OCI-LY7 (cell line): Measurements from ENCODE around the gene MYL2. TPM values are rescaled to one million over a fixed set of nuclear protein-coding genes. Genes with fewer than 3 reads are reported as not detected.

Experiments used
- BruUV-seq: library from RNA; stranded (reverse); fragments of 400-500 nt; replicated peaks from 2 replicates; lab custom pipeline; 2021; lab: Mats Ljungman, UMichigan
- CTCF ChIA-PET: fragments of 300-600 bp; sonication (Branson Sonifier 250); formaldehyde crosslinking; loops from one replicate; lab custom pipeline; 2022; ENCODE audit warnings: antibody characterized with exemption; ENCODE audit not compliant: unreplicated experiment; lab: Charles Lee
- POLR2A ChIA-PET: fragments of 300-600 bp; sonication (Branson Sonifier 250); formaldehyde crosslinking; loops from one replicate; lab custom pipeline; 2022; ENCODE audit warnings: antibody characterized with exemption; lab: Charles Lee
- DNase-seq: peaks from one replicate; pipeline ENCODE4 v3.0.0-alpha.2; 2015; ENCODE audit warnings: low spot score
- H2AFZ ChIP-seq: fragments of 200-600 bp; sonication (generic), shearing (Covaris generic); 2 replicates; pipeline ENCODE4 v1.6.1; 2014; ENCODE audit warnings: mild to moderate bottlenecking, antibody characterized with exemption, low read length, moderate library complexity
- H3K27ac ChIP-seq: fragments of 200-600 bp; sonication (generic); 2 replicates; pipeline ENCODE4 v1.5.1; 2014; ENCODE audit warnings: mixed run types, low read depth, mild to moderate bottlenecking, moderate library complexity, low read length, inconsistent platforms; ENCODE audit not compliant: poor library complexity, severe bottlenecking
- H3K36me3 ChIP-seq: fragments of 200-600 bp; sonication (generic); 2 replicates; pipeline ENCODE4 v1.6.1; 2014; ENCODE audit warnings: mild to moderate bottlenecking, antibody characterized with exemption, low read length, moderate library complexity, mixed read lengths; ENCODE audit not compliant: insufficient read depth
- H3K4me1 ChIP-seq: fragments of 200-600 bp; sonication (generic); 2 replicates; pipeline ENCODE4 v1.5.1; 2014; ENCODE audit warnings: mild to moderate bottlenecking, low read length; ENCODE audit not compliant: insufficient read depth, poor library complexity, severe bottlenecking
- H3K4me2 ChIP-seq: fragments of 200-600 bp; sonication (generic); 2 replicates; pipeline ENCODE4 v1.6.1; 2014; ENCODE audit warnings: mild to moderate bottlenecking, low read length
- H3K4me3 ChIP-seq: fragments of 200-600 bp; sonication (generic); 2 replicates; pipeline ENCODE4 v1.5.1; 2014; ENCODE audit warnings: mild to moderate bottlenecking, low read depth, low read length; ENCODE audit not compliant: poor library complexity, severe bottlenecking
- H3K79me2 ChIP-seq: fragments of 200-600 bp; sonication (generic); 2 replicates; pipeline ENCODE4 v1.6.1; 2016; ENCODE audit warnings: low read depth, mild to moderate bottlenecking, low read length, moderate library complexity, mixed read lengths; ENCODE audit not compliant: insufficient read depth
- H3K9me2 ChIP-seq: fragments of 200-600 bp; sonication (generic); 2 replicates; pipeline ENCODE4 v1.6.1; 2016; ENCODE audit warnings: mild to moderate bottlenecking, low read length, mixed read lengths; ENCODE audit not compliant: insufficient read depth
- H3K9me3 ChIP-seq: fragments of 200-600 bp; sonication (generic); 2 replicates; pipeline ENCODE4 v1.6.1; 2014; ENCODE audit warnings: mild to moderate bottlenecking, mixed run types, low read length, mixed read lengths
- H4K20me1 ChIP-seq: fragments of 200-600 bp; sonication (generic); 2 replicates; pipeline ENCODE4 v1.6.1; 2014; ENCODE audit warnings: mild to moderate bottlenecking, antibody characterized with exemption, low read length, moderate library complexity, mixed read lengths; ENCODE audit not compliant: insufficient read depth
- CTCF ChIP-seq: fragments of 200-600 bp; sonication (generic); conservative IDR thresholded peaks from 2 replicates; pipeline ENCODE4 v1.5.1; 2014; ENCODE audit warnings: mild to moderate bottlenecking, antibody characterized with exemption, low read length, moderate library complexity, mixed read lengths
- EZH2phosphoT487 ChIP-seq: fragments of 200-600 bp; sonication (generic); IDR thresholded peaks from 2 replicates; pipeline ENCODE4 v1.6.1; 2018; ENCODE audit warnings: low read depth, borderline replicate concordance, mild to moderate bottlenecking, mixed run types, antibody characterized with exemption, low read length, moderate library complexity, mixed read lengths
- intact Hi-C: fragments of 100-400 bp; cut with micrococcal nuclease; formaldehyde crosslinking; loops from one replicate; pipeline ENCODE4 v1.10.0; 2022; ENCODE audit not compliant: unreplicated experiment
- total RNA-seq, 2 experiments: library from RNA; depleted of rRNA in 1 of 2; stranded (reverse); fragments of >200 nt in 1 of 2; shearing (Covaris generic) in 1 of 2; gene quantifications; 2 replicates each; pipeline ENCODE4 v1.2.3, GENCODE V29; 2014 to 2022

The MYL2 gene
- total RNA-seq, 2 experiments from 2014 or later = 7.4 TPM; not detected in 1

- ChIA-PET POLR2A (no interaction called here), CTCF (no interaction called here)
- no peaks in the 10 kb centered on the region for H3K36me3 ChIP-seq
- no peaks in the 10 kb centered on the region for H3K79me2 ChIP-seq
- H3K9me3 ChIP-seq = no peaks in the 10 kb centered on the region
- H4K20me1 ChIP-seq = no peaks in the 10 kb centered on the region
- H3K27ac ChIP-seq = no peak overlapping the region
- no peaks in the 10 kb centered on the region for H3K4me1 ChIP-seq
- no peak overlapping the region for H3K4me3 ChIP-seq
- BruUV-seq = no TSS peak
- DNase-seq = no peak
- H2AFZ ChIP-seq = no peak overlapping the region
- intact Hi-C loops = no loop called here
- H3K4me2 ChIP-seq = no peak overlapping the region
- no peaks in the 10 kb centered on the region for H3K9me2 ChIP-seq
- TF ChIP-seq EZH2phosphoT487 (no peak), CTCF (no peak)
These were observed 45.2 kb upstream of the MYL2 start for GRCh38 chr12:110965574-110965973.

GRCh38 chr12:110960795-110961194 is 40.4 kb upstream of the MYL2 start:
- Histone ChIP-seq H3K9me3 (peaks cover 3% of the 10 kb centered on the region; the same call in 1 of the 2 replicates), H3K9me2 (no peaks in the 10 kb centered on the region), H4K20me1 (no peaks in the 10 kb centered on the region), H3K4me2 (no peak overlapping the region), H3K4me3 (no peak overlapping the region), H3K79me2 (no peaks in the 10 kb centered on the region), H3K36me3 (no peaks in the 10 kb centered on the region), H2AFZ (no peak overlapping the region), H3K27ac (no peak overlapping the region), H3K4me1 (no peaks in the 10 kb centered on the region)
- POLR2A ChIA-PET = no interaction called here
- intact Hi-C loops = no loop called here
- DNase-seq = no peak
- CTCF ChIA-PET = no interaction called here
- BruUV-seq = no TSS peak
- TF ChIP-seq CTCF (no peak), EZH2phosphoT487 (no peak)

DNA sequence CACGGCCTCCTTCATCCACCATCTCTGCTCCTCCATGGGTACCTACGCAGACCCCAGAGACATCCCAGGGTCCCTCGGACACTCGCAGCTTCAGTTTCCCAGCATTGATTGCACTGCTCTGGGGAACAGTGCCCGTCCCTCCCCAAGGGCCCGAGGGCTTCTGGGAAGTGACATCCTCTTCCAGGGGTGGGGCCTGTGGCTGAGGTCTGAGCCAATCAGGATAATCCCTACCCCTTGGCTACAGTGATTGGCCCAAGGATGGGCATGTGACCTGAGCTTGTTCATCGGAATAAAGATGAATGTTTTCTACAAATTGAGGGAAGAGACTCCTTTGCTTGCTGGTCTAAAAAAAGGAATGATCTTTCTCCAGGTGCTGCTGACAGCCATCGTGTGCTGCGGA is 37.3 kb upstream of the MYL2 start:
- H3K79me2 ChIP-seq = no peaks in the 10 kb centered on the region
- H3K9me3 ChIP-seq = peaks cover 3% of the 10 kb centered on the region; the same call in 1 of the 2 replicates
- no TSS peak for BruUV-seq
- no peaks in the 10 kb centered on the region for H3K4me1 ChIP-seq
- no peaks in the 10 kb centered on the region for H3K36me3 ChIP-seq
- ChIA-PET POLR2A (interaction anchor here (0.6 kb wide), 1 partner anchor 179 kb away, joined by 3 read pairs; no protein-coding TSS in a partner anchor), CTCF (no interaction called here)
- no peak for DNase-seq
- H3K27ac ChIP-seq = no peak overlapping the region
- H3K9me2 ChIP-seq = no peaks in the 10 kb centered on the region
- no peak for TF ChIP-seq CTCF
- TF ChIP-seq EZH2phosphoT487 = no peak
- H3K4me3 ChIP-seq = no peak overlapping the region
- H4K20me1 ChIP-seq = no peaks in the 10 kb centered on the region
- intact Hi-C loops = no loop called here
- H3K4me2 ChIP-seq = no peak overlapping the region
- no peak overlapping the region for H2AFZ ChIP-seq
